HEK293T (cell line): Measurements from ENCODE around the gene GNG2.

Experiments
- ELF4 ChIP-seq: fragments of 450-650 bp; IDR thresholded peaks from 2 replicates; pipeline ENCODE4 v1.6.1; 2017; ENCODE audit warnings: antibody characterized with exemption
- LEF1 ChIP-seq: fragments of 450-650 bp; IDR thresholded peaks from 2 replicates; pipeline ENCODE4 v1.6.1; 2017; ENCODE audit warnings: mild to moderate bottlenecking, borderline replicate concordance
- TF ChIP-seq, protein P1 (sequence below): fragments of 450-650 bp; IDR thresholded peaks from 2 replicates; pipeline ENCODE4 v1.6.1; 2016

DNA sequence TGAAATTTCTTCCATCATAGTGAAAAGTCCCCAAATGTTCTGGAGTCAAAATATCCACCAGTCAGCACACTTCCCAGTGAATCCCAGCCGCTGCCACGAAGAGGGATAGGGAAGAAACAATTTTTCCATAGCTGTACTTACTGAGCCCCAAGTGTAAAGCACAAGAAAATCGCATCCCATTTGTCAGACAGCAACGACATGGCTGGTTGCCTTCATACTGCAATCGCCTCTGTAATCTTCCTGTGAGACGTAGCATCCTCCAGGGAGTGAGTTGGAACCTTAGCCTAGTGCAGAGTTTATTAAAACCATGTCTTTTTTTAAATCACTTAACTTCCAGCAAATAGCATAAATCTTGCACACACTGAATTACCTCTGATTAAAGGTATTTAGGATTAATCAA lies 56.8 kb downstream of the GNG2 start:
- TF ChIP-seq LEF1, result no peak
- TF ChIP-seq ELF4, result no peak
- TF ChIP-seq, protein P1, sequence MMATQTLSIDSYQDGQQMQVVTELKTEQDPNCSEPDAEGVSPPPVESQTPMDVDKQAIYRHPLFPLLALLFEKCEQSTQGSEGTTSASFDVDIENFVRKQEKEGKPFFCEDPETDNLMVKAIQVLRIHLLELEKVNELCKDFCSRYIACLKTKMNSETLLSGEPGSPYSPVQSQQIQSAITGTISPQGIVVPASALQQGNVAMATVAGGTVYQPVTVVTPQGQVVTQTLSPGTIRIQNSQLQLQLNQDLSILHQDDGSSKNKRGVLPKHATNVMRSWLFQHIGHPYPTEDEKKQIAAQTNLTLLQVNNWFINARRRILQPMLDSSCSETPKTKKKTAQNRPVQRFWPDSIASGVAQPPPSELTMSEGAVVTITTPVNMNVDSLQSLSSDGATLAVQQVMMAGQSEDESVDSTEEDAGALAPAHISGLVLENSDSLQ, result no peak
